Germinal center (tissue), 1 donor: ENCODE measurements around the gene SRGAP1.

Experiments
- DNase-seq: peaks from one replicate; pipeline ENCODE4 v3.0.0; 2012; ENCODE audit warnings: mixed read lengths, low spot score

The SRGAP1 gene

DNA sequence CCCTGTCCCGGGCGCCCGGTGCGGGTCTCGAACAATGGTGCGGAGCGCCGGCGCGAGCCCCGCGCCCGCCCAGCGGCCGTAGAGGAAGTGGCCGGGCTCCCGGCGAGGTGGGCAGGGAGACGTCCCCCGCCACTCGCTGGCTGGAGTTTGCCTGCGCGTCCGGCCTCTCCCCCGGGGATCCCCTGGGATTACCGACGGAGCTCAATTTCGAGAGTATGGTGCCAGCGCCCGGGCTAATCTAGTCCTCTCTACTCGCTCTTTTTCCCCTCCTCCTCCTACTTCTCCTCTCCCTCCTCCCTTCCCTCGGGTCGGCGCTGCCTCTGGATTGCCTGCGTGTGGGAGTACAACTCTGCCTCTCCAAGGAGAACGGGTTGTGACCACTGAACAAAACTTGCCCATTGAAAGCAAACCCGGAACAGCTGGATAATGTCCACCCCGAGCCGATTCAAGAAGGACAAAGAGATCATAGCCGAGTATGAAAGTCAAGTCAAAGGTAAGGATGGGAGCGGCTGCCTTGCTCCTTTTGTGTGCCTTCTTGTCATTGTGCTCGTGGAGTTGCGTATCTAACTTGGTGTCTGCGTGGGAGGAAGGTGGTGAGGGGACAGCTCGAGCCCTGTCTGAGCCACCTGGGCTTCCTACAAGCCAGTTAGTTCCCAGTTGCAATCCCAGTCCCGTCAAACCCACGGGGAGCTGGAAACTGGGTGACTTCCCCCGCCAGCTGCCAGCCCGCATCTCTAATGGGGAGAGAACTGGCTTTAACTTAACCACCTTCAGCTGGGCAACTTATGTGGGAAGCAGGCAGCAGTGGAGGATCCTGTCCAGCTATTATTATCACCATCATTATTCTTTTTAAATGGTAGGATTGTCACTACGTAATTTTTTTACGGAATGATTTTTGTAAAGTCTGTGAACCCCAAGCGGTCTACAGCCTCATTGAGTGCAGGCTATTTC is at the start of gene SRGAP1:
Gene SRGAP1, plus strand, starts transcription at position 310 of the 951 bp plus-strand sequence. Its CDS starts 117 bp downstream, at position 427.
- DNase-seq = no peak

GRCh38 chr12:63795032-63795687 is 49.3 kb upstream of the SRGAP1 start:
- no peak for DNase-seq

GRCh38 chr12:63795944-63796343 is 48.6 kb upstream of the SRGAP1 start:
- DNase-seq = no peak

GRCh38 chr12:63802012-63802608 is 42.4 kb upstream of the SRGAP1 start:
- peak; percentile 12 for DNase-seq

DNA sequence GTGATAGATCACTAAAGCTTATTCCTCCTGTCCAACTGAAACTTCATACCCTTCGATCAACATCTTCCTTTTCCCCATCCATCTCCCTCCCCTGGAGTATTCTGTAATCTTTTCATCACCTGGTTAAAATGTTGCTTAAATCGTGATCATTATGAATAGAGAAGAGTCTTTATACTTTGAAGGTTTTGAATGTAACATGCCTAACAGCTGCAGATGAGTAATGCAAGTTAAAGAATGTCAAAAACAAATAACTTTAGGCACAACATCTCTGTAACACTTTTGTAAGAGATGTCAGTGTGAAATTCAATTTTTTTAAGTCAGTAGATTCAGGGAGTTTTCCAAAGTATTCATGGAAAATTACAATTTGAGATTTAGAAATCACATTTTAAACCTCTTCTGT is 39.8 kb upstream of the SRGAP1 start:
- DNase-seq = no peak

GRCh38 chr12:63805704-63806672 is 38.5 kb upstream of the SRGAP1 start:
- DNase-seq = no peak

- no peak for DNase-seq
These were observed 35.9 kb upstream of the SRGAP1 start for GRCh38 chr12:63808631-63809030.

GRCh38 chr12:63809566-63809965 is 34.9 kb upstream of the SRGAP1 start:
- no peak for DNase-seq

DNA sequence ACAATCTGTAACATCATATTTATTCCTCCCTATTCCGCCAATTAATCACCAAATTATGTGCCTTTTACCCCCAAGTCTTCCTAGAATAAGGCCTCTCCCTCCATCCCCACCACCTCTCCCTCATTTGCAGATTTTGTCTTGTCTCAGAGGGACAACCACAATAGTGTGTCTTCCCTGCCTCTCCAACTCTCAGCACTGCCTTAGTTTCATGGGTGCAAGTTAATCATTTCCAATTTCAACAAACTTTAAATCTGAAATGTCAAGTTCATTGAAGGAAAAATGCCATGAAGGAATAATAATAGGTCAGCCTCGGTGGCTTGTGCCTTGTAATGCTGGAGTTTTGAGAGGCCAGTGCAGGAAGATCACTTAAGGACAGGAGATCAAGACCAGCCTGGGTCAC is 33.2 kb upstream of the SRGAP1 start:
- DNase-seq = no peak

GRCh38 chr12:63811755-63812154 is 32.7 kb upstream of the SRGAP1 start:
- no peak for DNase-seq

- no peak for DNase-seq
These were observed 30.2 kb upstream of the SRGAP1 start for GRCh38 chr12:63814146-63814772.

GRCh38 chr12:63815482-63815852 is 29.0 kb upstream of the SRGAP1 start:
- DNase-seq = no peak

DNA sequence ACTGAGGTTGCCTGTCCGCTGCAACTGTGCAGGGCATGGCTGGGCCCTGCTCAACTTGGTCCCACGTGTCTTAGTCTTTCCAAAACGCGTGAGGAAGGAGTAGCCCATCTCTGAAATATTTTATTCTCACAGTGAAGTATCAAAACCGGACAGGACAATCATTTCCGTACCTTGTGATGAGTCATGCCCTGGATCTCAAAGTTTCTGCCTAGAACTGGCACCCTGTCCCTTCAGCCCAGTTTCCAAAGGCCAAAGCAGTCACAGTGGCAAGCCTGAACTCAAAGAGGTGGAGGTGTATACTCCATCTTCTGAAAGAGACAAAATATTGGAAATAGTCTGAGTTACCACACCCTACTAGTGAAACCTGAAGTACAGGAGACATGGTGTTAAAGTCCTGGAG is 28.5 kb upstream of the SRGAP1 start:
- DNase-seq = no peak

DNA sequence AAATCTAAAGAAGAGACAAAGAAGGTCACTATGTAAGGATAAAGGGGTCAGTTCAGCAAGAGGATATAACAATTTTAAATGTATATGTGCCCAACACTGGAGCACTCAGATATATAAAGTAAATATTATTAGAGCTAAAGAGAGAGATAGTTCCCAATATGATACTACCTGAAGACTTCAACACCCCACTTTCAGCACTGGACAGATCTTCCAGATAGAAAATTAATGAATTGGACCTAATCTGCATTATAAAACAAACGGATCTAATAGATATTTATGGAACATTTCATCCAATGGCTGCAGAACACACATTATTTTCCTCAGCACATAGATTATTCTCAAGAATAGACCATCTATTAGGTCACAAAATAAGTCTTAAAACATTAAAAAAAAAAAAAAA is 24.1 kb upstream of the SRGAP1 start:
- DNase-seq = no peak

DNA sequence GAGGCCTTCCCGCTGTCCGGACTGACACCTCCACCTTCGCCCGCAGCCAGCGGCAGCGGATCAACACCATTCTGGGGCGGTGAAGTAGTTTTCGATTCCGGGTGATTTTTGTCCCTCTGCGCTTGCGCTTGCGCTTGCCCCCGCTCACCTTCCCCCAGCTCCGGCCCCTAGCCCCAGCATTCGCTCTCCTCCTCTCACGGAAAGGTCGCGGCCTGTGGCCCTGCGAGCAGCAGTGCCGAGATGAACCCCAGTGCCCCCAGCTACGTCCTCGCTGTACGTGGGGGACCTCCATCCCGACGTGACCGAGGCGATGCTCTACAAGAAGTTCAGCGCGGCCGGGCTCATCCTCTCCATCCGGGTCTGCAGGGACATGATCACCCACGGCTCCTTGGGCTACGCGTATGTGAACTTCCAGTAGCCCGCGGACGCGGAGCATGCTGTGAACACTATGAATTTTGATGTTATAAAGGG is 22.7 kb upstream of the SRGAP1 start:
- DNase-seq = no peak

- DNase-seq = no peak
These were observed 22.1 kb upstream of the SRGAP1 start for GRCh38 chr12:63822352-63822751.

GRCh38 chr12:63823040-63823439 is 21.5 kb upstream of the SRGAP1 start:
- DNase-seq = no peak

DNA sequence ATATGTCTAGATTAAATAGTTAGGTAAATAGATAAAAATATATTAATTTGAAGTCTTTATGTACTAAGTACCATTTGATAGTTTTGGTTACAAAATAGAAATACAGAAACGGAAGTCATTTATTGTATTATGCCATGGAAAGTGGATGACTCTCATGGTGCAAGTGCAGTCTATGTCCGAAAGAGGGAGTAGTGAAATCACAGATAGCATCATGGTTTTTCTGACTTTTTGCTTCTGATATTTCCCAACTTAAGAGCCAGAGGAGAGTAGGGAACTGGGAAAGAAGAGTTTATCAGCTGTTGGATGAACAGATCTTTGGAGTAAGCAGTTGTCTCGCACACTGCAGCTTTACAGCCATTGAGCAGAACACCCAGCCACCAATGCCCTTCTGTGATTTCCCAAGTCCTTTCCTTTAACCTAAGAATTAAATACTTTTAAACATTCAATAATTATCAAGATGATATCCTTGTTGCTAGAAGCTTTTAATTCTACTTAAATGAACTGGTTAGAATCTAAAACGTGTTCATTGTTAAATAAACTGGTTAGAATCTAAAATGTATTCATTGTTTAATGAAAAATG is 18.4 kb upstream of the SRGAP1 start:
- DNase-seq = peak; percentile 42

GRCh38 chr12:63828867-63829266 is 15.6 kb upstream of the SRGAP1 start:
- no peak for DNase-seq

DNA sequence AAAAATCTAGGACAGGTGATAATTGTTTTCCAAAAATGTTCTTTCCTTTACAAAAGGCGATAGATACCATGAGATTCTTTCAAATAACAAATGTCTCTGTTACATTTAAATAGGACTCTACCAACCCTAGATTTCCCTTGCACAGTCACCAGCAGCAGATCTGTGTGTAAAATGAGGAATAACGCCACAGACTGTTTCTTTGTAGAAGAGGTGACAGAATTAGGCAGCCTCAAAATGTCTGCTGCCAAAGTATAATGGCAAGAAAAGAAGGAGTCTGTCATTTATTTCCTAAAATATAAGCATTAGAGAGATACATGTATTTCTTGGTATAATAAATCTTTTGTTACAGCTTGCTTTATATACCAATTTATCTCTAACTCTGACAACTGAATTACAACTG is 8.5 kb upstream of the SRGAP1 start:
- DNase-seq = no peak

DNA sequence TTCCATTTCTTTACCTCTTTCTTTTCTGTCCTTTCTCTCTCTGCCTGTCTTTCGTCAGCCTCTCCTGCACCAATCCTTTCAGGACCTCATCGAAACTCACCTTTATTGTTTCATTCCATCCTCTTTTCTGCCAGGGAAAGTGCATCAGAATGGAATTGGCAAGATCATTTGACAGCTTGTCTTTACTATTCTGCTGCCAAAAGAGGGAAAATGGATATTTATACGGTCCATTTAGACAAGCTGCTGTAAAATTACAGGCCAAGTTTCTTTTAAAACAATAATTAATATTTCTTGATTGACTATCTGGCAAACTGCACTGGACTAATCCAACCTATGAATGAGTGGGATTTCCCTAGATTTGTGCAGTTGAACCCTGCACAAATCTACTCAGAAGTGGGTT is 7.6 kb upstream of the SRGAP1 start:
- no peak for DNase-seq
